Stimulated activated CD4-positive, alpha-beta T cell treated with anti-CD3 and anti-CD28 coated beads, Interleukin-4, amount 100 ng/mL, for 48 hours (primary cell): ENCODE measurements around the gene MAST3.
"Not testable (repeated sequence)": the region's sequence is repeated elsewhere in the genome, so short reads cannot be mapped to it uniquely, and the experiment has no call there.

Experiments
- DNase-seq, 2 donors: peaks; one replicate each; pipeline ENCODE4 v3.0.0-alpha.2; 2020; ENCODE audit warnings: low read depth in 2 of 2

Gene MAST3

GRCh38 chr19:18086590-18087138, 10.9 kb upstream of the MAST3 start, which contains the start of gene IL12RB1:
IL12RB1 (minus strand) TSS chr19:18086934; CDS start chr19:18086823, 111 bp downstream.
- peak in 1 of 2 donors; percentile 32 for DNase-seq

- peak; percentile 54 to 55 for DNase-seq
These were observed 8.5 kb upstream of the MAST3 start for GRCh38 chr19:18089096-18089541.

- no peak for DNase-seq
These were observed 7.9 kb upstream of the MAST3 start for GRCh38 chr19:18089726-18090125.

GRCh38 chr19:18090545-18091216, 6.9 kb upstream of the MAST3 start:
- DNase-seq, result no peak

- DNase-seq, result peak; percentile 73 to 80
These were observed 6.4 kb upstream of the MAST3 start for GRCh38 chr19:18091217-18091608.

GRCh38 chr19:18093439-18094161, 4.0 kb upstream of the MAST3 start:
- no peak for DNase-seq

- no peak for DNase-seq
These were observed 1.3 kb upstream of the MAST3 start for GRCh38 chr19:18096258-18096657.

GRCh38 chr19:18097993-18098890, 664 bp downstream of the MAST3 start:
- DNase-seq, result no peak

GRCh38 chr19:18098891-18099622, 1.5 kb downstream of the MAST3 start:
- DNase-seq, result no peak

- no peak for DNase-seq
These were observed 2.0 kb downstream of the MAST3 start for GRCh38 chr19:18099623-18099995.

- DNase-seq, result no peak
These were observed 3.1 kb downstream of the MAST3 start for GRCh38 chr19:18100710-18101109.

- DNase-seq, result no peak
These were observed 3.7 kb downstream of the MAST3 start for GRCh38 chr19:18101268-18101667.

- DNase-seq, result no peak
These were observed 5.5 kb downstream of the MAST3 start for GRCh38 chr19:18102916-18103542.

GRCh38 chr19:18104793-18105131, 7.2 kb downstream of the MAST3 start:
- no peak for DNase-seq

GRCh38 chr19:18105259-18105658, 7.7 kb downstream of the MAST3 start:
- not testable (repeated sequence) for DNase-seq

- DNase-seq, result no peak
These were observed 9.7 kb downstream of the MAST3 start for GRCh38 chr19:18107235-18107634.

- no peak for DNase-seq
These were observed 11.3 kb downstream of the MAST3 start for GRCh38 chr19:18108897-18109296.

- no peak for DNase-seq
These were observed 11.8 kb downstream of the MAST3 start for GRCh38 chr19:18109341-18109732.

- peak in 1 of 2 donors; percentile 56 for DNase-seq
These were observed 12.4 kb downstream of the MAST3 start for GRCh38 chr19:18109733-18110608.
